ENCODE measurements around the gene C1orf94.

Gene C1orf94

DNA sequence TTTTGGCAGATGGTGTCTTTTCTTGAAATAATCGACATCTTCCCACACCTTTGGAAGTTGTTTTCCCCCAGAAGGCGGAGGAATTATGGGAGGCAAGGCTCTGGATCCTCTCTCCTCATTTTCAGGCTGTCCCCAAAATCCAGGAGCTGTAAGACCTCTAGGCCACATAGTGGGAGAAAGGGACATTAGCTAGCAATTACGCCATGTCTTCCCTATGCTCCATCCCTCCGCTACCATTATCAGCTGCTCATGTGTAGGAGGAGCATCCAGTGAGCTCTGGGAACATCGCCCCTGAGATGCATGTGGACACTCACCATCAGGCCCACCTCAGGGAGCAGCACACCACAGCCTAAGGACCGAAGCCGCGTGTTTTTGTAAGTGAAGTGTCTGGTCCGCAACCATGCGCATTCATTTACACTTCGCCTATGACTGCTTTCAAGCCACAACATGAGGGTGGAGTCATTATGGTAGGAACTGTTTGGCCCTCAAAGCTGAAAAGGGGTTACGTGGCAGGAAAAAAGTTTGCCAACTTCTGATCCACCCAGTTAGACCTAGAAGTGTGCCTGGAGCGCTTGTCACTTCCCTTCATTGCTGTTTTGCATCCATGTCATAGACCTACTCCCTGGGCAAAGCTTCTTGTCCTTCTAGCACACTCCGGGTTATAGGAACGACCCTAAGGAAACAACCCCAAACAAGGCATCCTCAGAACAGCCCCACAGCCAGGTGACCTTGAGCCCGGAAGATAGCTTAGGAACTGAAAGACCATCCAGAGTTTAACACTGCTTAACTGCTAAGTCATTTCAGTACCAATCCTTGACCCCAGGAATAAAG is 85.5 kb downstream of the C1orf94 start:
- no peak for DNase-seq (ENCODE audit: low read depth)

DNA sequence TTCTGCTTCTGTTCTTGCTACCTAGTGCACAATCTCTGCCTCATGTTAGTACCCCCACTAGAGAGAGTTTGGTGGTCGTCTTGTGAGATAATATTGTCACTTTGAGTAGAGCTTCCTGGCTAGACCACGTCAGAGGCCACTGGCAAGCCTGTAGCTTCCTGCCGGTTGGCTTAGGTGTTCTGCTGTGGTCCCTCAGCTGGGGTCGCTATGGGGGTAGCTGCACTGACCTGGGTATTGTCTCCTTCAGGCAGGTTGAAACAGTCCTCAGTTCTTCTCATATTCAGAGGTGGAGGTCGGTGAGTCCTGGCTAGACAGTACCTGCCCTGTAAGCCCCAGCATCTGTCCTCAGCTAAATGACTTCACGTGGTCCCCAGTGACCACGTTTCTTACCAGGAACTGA is 86.2 kb downstream of the C1orf94 start:
- DNase-seq (ENCODE audit: low read depth), result no peak

DNA sequence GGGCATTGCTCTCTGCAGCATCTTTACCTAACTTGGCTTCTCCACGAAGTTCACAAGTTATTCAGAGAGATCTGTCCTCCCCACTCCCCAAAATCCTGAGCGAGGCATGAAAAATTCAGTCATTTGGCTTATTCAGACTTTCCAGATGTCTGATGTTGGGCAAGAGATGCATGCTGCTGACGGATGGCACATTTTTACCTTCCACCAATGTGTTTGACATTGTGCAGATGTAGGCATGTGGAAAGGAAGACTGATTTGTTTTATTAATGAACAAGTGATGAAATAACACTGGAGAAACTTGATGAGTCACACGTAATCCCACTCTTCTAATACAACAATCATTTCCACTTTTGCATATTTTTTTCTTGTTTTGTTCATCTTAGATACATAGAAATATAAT is 86.7 kb downstream of the C1orf94 start:
- DNase-seq (ENCODE audit: low read depth), result no peak

DNA sequence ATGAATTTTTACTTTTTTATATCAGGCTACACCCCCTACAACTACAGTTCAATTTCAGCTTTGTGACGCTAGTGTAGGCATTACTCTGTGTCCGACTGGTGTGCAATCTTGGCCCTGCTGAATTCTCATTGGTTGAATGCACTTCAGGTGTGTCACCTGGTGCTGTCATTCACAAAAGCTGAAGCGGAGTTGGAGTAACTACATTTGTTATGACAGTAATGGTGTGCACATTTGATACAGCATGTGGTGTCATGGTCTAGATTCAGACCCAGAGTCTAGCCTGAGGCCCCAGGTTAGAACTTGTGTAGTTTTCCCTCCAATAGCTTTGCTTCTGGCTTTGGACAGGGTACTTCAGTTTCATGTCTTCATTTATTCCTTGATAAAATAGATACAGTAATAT is 88.7 kb downstream of the C1orf94 start:
- no peak for DNase-seq (ENCODE audit: low read depth)

DNA sequence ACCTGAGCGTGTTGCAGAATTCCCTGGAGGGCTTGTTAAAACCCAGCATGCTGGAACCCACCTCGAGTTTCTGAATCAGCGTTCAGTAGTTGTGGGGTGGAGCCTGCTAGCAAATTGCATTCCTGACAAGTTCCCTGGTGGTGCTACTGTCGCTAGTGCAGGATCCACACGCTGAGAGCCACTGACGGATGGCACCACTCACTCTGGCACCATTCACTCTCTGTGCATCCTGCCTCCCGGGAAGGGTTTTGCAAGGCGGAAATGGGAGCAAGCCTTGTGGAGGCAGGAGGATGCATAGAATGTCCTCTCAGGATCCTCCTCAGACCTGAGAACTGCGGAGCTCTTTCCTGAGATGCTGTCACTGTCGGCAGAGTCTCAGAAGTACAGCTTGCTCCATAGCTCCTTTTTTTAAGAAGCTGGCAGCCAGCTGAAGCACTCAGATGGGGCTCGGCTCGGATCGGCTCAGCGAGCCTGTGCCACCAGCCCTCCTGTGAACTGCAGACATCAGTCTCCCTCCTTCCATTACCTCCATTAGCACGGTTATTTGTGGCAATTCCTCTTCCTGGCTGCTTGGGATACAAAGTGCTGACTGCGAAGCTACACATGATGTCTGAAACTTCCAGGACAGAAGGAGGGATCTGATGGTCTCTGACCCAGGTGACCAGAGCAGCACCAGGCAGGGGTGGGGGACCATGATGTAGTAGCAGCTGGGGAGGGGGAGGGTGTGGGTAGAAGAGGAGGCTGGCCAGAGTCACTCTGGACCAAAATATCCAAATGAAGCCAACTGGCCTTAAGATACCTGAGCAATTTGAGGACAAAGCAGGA is 89.6 kb downstream of the C1orf94 start:
- DNase-seq (ENCODE audit: low read depth), result no peak

DNA sequence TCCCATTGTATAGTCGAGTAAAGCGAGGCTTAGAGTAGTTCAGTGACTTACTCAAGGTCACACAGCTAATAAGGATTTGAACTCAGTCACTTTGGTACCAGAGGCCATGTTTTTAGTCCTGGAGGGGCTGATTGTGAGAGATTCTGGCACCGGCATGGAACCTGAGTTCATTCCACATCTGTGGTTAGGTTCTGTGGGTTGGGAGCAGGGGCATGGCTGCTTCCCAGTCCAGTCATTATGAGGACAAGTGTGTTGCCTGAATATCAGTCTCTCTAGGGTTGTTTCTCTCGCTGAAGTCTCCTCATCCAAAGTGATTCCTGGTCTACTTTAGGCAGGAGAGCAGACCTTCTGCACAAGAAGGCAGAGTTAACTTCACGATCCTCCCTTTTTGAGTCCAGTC is 90.6 kb downstream of the C1orf94 start:
- no peak for DNase-seq (ENCODE audit: low read depth)

DNA sequence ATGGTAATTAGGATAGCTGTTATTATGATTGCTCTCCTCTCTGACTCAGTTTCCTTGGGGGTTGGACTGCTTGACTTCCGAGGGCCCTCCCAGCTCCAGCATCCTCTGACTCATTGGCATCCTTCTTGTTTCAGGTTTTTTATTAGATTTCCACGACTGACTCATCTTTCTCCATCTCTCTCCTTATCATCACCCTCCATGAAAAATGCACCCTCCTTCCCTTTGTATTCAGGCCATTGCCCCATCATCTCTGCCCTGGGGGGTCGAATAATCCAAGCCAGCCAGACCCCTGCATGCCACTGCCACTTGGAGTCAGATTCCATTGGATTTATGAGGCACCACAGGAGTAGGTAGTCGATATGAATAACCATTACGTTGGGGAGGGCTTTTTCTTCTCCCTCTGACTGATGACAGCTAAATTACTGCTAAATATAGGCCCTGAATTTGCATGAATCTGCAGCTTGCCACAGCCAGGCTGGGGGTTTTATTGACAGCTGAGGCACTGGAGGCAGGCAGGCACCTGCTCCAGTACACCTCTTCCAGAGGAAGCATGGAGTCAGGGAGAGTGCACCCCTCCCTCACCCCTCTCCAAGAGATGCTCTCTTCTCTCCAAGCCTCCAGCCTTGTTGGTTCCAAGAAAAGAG is 91.7 kb downstream of the C1orf94 start:
- no peak for DNase-seq (ENCODE audit: low read depth)
